K562 (cell line): ENCODE results near the gene TCF25. TPM values are rescaled to one million over a fixed set of nuclear protein-coding genes. Genes with fewer than 3 reads are reported as not detected.

Experiments
- ARID1B ChIP-seq: fragments of 450-650 bp; IDR thresholded peaks from 2 replicates; pipeline ENCODE4 v1.6.1; 2016; ENCODE audit warnings: antibody characterized with exemption, mild to moderate bottlenecking, inconsistent platforms
- ARNT ChIP-seq, 2 experiments: fragments of 450-650 bp; IDR thresholded peaks; 2 replicates each; pipeline ENCODE4 v1.6.1; 2016; ENCODE audit warnings: mild to moderate bottlenecking in 1 of 2
- BDP1 ChIP-seq: IDR thresholded peaks from 3 replicates; pipeline ENCODE4 v1.6.1; 2011; ENCODE audit not compliant: insufficient read length, insufficient read depth
- CEBPZ ChIP-seq: fragments of 150-350 bp; IDR thresholded peaks from 2 replicates; pipeline ENCODE4 v1.6.1; 2014; ENCODE audit warnings: low read depth, mild to moderate bottlenecking, low read length, borderline replicate concordance
- CTCF ChIP-seq, 3 experiments: IDR thresholded peaks in 2 of 3; conservative IDR thresholded peaks in 1 of 3; 2 replicates each; pipeline ENCODE4 v1.5.1; 2011 to 2012; ENCODE audit warnings: low read length in 3 of 3, mild to moderate bottlenecking in 3 of 3, control low read depth in 2 of 3, improper control_type of control experiment in 1 of 3, inconsistent platforms in 1 of 3, low read depth in 1 of 3, mixed read lengths in 1 of 3, moderate library complexity in 1 of 3; ENCODE audit not compliant: insufficient read depth in 2 of 3
- EGR1 ChIP-seq: fragments of 450-650 bp; conservative IDR thresholded peaks from 2 replicates; pipeline ENCODE4 v1.6.1; 2017; ENCODE audit warnings: mild to moderate bottlenecking
- GABPB1 ChIP-seq: sonication (generic); formaldehyde crosslinking; IDR thresholded peaks from 2 replicates; pipeline ENCODE4 v1.8.0; 2022; ENCODE audit warnings: mild to moderate bottlenecking, missing genetic modification reagents
- GATAD2A ChIP-seq: fragments of 450-650 bp; IDR thresholded peaks from 2 replicates; pipeline ENCODE4 v1.6.1; 2017
- HBP1 ChIP-seq: fragments of 450-650 bp; formaldehyde crosslinking; IDR thresholded peaks from 2 replicates; pipeline ENCODE4 v1.4.0; 2022; ENCODE audit warnings: missing genetic modification characterization
- HMGXB4 ChIP-seq: sonication (generic); formaldehyde crosslinking; IDR thresholded peaks from 2 replicates; pipeline ENCODE4 v1.8.1; 2023; ENCODE audit warnings: mild to moderate bottlenecking, missing genetic modification reagents
- PHF20 ChIP-seq: fragments of 450-650 bp; IDR thresholded peaks from 2 replicates; pipeline ENCODE4 v1.6.1; 2018; ENCODE audit not compliant: partially characterized antibody
- PHF8 ChIP-seq: fragments of 200-600 bp; sonication (generic); IDR thresholded peaks from 2 replicates; pipeline ENCODE4 v1.6.1; 2012; ENCODE audit warnings: mixed run types, mild to moderate bottlenecking, inconsistent platforms, low read length, moderate library complexity, borderline replicate concordance
- POLR2AphosphoS5 ChIP-seq: IDR thresholded peaks from 2 replicates; pipeline ENCODE4 v1.6.1; 2011; ENCODE audit warnings: mild to moderate bottlenecking, low read depth, low read length, moderate library complexity; ENCODE audit not compliant: control insufficient read depth, insufficient read depth
- POLR2G ChIP-seq: fragments of 200-400 bp; formaldehyde crosslinking; IDR thresholded peaks from 2 replicates; pipeline ENCODE4 v1.6.1; 2017; ENCODE audit warnings: low read depth, mild to moderate bottlenecking, antibody characterized with exemption, low read length, moderate library complexity
- RBM17 ChIP-seq: fragments of 200-400 bp; formaldehyde crosslinking; IDR thresholded peaks from 2 replicates; pipeline ENCODE4 v1.6.1; 2017; ENCODE audit warnings: low read depth, mild to moderate bottlenecking, low read length, borderline replicate concordance
- RHOXF2B ChIP-seq: fragments of 250-450 bp; sonication (Bioruptor Pico); conservative IDR thresholded peaks from 2 replicates; pipeline ENCODE4 v1.5.1; 2021
- TBL1XR1 ChIP-seq, 2 experiments: IDR thresholded peaks; 2 replicates each; pipeline ENCODE4 v1.6.1; 2012; ENCODE audit warnings: improper control_type of control experiment in 2 of 2, low read length in 2 of 2, mild to moderate bottlenecking in 1 of 2
- YBX1 ChIP-seq: fragments of 450-650 bp; IDR thresholded peaks from 2 replicates; pipeline ENCODE4 v1.7.1; 2016; ENCODE audit warnings: mild to moderate bottlenecking
- ZC3H11A ChIP-seq: IDR thresholded peaks from 2 replicates; pipeline ENCODE4 v1.6.1; 2012; ENCODE audit warnings: low read depth, low read length, improper control_type of control experiment
- ZNF277 ChIP-seq: fragments of 250-450 bp; sonication (Bioruptor Pico); IDR thresholded peaks from 2 replicates; pipeline ENCODE4 v1.8.0; 2022; ENCODE audit warnings: inconsistent platforms, mild to moderate bottlenecking, moderate library complexity, borderline replicate concordance
- polyA plus RNA-seq, 8 experiments: library from polyadenylated mRNA; depleted of rRNA in 4 of 8; stranded (reverse) in 5 of 8; unstranded in 3 of 8; fragments of >200 nt; fragmentation: Nextera tagmentation in 2 of 8; fragmentation: Illumina TruSeq in 1 of 8; extraction: Ambion mirVana in 2 of 8; extraction: Trizol in 1 of 8; gene quantifications; 2 replicates each; pipeline versions ENCODE4 v1.2.1 to v1.2.3, GENCODE V29; 2011 to 2014; ENCODE audit warnings: inconsistent platforms in 1 of 8, missing spikeins in 1 of 8
- total RNA-seq, 7 experiments: library from RNA; depleted of rRNA in 6 of 7; stranded (reverse); fragments of >200 nt in 6 of 7; fragmentation: Illumina TruSeq in 2 of 7; extraction: Trizol in 2 of 7; gene quantifications; 2 replicates each; pipeline versions ENCODE4 v1.2.1 to v1.2.3, GENCODE V29; 2011 to 2021; ENCODE audit warnings: low replicate concordance in 1 of 7

TCF25 gene
- total and polyA plus RNA-seq, 9 of the 15 experiments (the other 6 are each of a cell fraction or from before 2014, with no cell fraction given) = 9.0 to 154 (median 83.8) TPM

GRCh38 chr16:89922477-89922883, 49.1 kb downstream of the TCF25 start (continued):
- TF ChIP-seq TBL1XR1 (IDR thresholded peaks at IDR 0.05; ENCODE audit: low read length in 2 of 2) (0 out of 4 replicates have a peak, but pooled peaks of 1 of the 2 experiments have one; percentile 10), EGR1 (no peak), ZC3H11A (no peak), HMGXB4 (CRISPR knock-in tag) (no peak), ARNT (IDR thresholded peaks at IDR 0.05) (no peak), ARID1B (peak; percentile 33; the same call in 1 of the 2 replicates), PHF8 (no peak), POLR2AphosphoS5 (peak; percentile 57; the same call in 1 of the 2 replicates), CEBPZ (no peak), YBX1 (no peak), GABPB1 (peak; percentile 61), PHF20 (no peak), RHOXF2B (CRISPR knock-in tag) (no peak), POLR2G (peak; percentile 57), CTCF (IDR thresholded peaks at IDR 0.05 in 2 of 3, conservative IDR thresholded peaks at IDR 0.05 in 1 of 3; ENCODE audit: insufficient read depth in 2 of 3, low read depth in 1 of 3, low read length in 3 of 3) (no peak), RBM17 (no peak), BDP1 (no peak), ZNF277 (no peak), GATAD2A (no peak), HBP1 (CRISPR knock-in tag) (no peak)
